Measurements from ENCODE around the gene PCNT. TPM values are rescaled to one million over a fixed set of nuclear protein-coding genes. Genes with fewer than 3 reads are reported as not detected.

The PCNT gene
- total and polyA plus RNA-seq, 2 of the 8 experiments (the other 6 are each of a cell fraction or from before 2014, with no cell fraction given) = 9.9 to 45.1 TPM

DNA sequence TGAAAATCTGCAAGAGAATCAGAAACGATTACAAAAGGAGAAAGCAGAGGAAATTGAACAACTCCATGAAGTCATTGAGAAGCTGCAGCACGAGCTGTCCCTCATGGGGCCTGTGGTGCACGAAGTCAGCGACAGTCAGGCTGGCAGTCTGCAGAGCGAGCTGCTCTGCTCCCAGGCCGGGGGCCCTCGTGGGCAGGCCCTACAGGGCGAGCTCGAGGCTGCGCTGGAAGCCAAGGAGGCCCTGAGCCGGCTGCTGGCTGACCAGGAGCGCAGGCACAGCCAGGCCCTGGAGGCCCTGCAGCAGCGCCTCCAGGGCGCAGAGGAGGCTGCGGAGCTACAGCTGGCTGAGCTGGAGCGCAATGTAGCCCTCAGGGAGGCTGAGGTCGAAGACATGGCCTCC lies 87.3 kb downstream of the PCNT start (continued):
- TF ChIP-seq, protein P1, sequence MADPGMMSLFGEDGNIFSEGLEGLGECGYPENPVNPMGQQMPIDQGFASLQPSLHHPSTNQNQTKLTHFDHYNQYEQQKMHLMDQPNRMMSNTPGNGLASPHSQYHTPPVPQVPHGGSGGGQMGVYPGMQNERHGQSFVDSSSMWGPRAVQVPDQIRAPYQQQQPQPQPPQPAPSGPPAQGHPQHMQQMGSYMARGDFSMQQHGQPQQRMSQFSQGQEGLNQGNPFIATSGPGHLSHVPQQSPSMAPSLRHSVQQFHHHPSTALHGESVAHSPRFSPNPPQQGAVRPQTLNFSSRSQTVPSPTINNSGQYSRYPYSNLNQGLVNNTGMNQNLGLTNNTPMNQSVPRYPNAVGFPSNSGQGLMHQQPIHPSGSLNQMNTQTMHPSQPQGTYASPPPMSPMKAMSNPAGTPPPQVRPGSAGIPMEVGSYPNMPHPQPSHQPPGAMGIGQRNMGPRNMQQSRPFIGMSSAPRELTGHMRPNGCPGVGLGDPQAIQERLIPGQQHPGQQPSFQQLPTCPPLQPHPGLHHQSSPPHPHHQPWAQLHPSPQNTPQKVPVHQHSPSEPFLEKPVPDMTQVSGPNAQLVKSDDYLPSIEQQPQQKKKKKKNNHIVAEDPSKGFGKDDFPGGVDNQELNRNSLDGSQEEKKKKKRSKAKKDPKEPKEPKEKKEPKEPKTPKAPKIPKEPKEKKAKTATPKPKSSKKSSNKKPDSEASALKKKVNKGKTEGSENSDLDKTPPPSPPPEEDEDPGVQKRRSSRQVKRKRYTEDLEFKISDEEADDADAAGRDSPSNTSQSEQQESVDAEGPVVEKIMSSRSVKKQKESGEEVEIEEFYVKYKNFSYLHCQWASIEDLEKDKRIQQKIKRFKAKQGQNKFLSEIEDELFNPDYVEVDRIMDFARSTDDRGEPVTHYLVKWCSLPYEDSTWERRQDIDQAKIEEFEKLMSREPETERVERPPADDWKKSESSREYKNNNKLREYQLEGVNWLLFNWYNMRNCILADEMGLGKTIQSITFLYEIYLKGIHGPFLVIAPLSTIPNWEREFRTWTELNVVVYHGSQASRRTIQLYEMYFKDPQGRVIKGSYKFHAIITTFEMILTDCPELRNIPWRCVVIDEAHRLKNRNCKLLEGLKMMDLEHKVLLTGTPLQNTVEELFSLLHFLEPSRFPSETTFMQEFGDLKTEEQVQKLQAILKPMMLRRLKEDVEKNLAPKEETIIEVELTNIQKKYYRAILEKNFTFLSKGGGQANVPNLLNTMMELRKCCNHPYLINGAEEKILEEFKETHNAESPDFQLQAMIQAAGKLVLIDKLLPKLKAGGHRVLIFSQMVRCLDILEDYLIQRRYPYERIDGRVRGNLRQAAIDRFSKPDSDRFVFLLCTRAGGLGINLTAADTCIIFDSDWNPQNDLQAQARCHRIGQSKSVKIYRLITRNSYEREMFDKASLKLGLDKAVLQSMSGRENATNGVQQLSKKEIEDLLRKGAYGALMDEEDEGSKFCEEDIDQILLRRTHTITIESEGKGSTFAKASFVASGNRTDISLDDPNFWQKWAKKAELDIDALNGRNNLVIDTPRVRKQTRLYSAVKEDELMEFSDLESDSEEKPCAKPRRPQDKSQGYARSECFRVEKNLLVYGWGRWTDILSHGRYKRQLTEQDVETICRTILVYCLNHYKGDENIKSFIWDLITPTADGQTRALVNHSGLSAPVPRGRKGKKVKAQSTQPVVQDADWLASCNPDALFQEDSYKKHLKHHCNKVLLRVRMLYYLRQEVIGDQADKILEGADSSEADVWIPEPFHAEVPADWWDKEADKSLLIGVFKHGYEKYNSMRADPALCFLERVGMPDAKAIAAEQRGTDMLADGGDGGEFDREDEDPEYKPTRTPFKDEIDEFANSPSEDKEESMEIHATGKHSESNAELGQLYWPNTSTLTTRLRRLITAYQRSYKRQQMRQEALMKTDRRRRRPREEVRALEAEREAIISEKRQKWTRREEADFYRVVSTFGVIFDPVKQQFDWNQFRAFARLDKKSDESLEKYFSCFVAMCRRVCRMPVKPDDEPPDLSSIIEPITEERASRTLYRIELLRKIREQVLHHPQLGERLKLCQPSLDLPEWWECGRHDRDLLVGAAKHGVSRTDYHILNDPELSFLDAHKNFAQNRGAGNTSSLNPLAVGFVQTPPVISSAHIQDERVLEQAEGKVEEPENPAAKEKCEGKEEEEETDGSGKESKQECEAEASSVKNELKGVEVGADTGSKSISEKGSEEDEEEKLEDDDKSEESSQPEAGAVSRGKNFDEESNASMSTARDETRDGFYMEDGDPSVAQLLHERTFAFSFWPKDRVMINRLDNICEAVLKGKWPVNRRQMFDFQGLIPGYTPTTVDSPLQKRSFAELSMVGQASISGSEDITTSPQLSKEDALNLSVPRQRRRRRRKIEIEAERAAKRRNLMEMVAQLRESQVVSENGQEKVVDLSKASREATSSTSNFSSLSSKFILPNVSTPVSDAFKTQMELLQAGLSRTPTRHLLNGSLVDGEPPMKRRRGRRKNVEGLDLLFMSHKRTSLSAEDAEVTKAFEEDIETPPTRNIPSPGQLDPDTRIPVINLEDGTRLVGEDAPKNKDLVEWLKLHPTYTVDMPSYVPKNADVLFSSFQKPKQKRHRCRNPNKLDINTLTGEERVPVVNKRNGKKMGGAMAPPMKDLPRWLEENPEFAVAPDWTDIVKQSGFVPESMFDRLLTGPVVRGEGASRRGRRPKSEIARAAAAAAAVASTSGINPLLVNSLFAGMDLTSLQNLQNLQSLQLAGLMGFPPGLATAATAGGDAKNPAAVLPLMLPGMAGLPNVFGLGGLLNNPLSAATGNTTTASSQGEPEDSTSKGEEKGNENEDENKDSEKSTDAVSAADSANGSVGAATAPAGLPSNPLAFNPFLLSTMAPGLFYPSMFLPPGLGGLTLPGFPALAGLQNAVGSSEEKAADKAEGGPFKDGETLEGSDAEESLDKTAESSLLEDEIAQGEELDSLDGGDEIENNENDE (IDR thresholded peaks at IDR 0.05; ENCODE audit: insufficient replicate concordance, low read length) = no peak
- TF ChIP-seq SP1 (IDR thresholded peaks at IDR 0.05; ENCODE audit: low read depth, low read length) (no peak), SP2 (IDR thresholded peaks at IDR 0.05; ENCODE audit: low read length) (no peak), YY1 (IDR thresholded peaks at IDR 0.05; ENCODE audit: low read depth, low read length) (no peak), TAF7 (optimal IDR thresholded peaks at IDR 0.05; ENCODE audit: borderline replicate concordance, low read depth, low read length) (no peak), CBX8 (IDR thresholded peaks at IDR 0.05; ENCODE audit: borderline replicate concordance, low read depth, low read length) (no peak), RAD21 (IDR thresholded peaks at IDR 0.05 in 1 of 2, conservative IDR thresholded peaks at IDR 0.05 in 1 of 2; ENCODE audit: low read depth in 2 of 2, low read length in 2 of 2) (no peak), TEAD4 (IDR thresholded peaks at IDR 0.05; ENCODE audit: low read depth, low read length) (no peak)
- TF ChIP-seq, protein P2, sequence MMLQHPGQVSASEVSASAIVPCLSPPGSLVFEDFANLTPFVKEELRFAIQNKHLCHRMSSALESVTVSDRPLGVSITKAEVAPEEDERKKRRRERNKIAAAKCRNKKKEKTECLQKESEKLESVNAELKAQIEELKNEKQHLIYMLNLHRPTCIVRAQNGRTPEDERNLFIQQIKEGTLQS (IDR thresholded peaks at IDR 0.05; ENCODE audit: insufficient read depth, low read depth, low read length) = no peak
